IPS DF 4.7 (cell line): ENCODE data around the gene MAGEB1.

ENCODE experiments used
- DNase-seq: peaks from one replicate; pipeline ENCODE4 v3.0.0-alpha.2; 2013; ENCODE audit warnings: low spot score; ENCODE audit errors: extremely low read depth

Gene MAGEB1

DNA sequence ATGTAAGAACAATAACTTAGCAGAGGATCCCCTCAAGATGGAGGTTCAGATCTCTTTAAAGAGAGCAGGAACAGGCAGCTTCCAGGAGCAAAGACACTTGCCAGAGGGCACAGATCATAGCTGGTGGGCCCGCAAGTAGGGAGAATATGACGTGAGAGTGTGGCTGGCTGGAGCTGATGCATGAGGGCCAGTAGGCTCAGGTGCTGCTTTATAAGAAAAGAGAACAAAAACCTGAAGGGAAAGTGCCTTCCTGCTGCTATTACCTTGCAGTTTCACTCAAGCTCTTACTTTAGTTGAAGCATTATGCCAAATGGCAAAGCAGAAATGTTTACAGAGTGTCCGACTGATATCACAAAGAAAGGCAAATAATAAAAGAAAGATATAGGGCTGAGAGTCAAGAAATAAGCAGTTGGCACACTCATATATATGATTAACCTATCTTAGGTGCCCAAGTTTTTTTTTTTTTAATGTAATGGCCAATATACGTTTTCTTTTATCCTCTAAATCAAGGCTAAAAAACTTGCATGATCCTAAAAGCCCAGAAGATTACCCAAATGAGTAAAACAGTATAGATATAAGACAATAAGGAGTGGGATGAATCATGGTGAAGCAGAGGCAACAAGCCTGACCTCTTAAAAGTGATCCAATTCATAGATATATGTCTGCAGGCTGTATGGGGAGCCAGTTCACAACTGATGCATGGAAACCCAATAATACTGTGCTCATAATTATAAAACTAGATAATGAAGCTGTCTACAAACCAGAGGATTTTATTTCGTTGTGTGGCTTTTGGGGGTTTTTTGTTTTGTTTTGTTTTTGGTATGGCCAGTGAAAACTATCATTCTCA is 49.7 kb downstream of the MAGEB1 start:
- no peak for DNase-seq

DNA sequence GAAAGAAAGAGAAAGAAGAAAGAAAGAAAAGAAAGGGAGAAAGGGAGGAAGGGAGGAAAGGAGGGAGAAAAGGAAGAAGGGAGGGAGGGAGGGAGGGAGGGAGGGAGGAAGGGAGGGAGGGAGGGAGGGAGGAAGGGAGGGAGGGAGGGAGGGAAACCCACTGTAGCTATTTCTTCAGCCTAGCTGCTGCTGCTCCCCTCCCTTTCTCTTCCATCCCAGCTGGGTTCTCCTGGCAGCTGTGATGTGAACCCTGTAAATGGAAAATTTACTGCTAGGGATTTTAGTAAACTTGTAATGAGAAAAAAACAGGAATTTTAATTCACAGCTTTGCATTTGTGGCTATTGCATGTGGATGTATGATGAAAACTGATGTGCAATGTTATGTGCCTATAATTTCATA is 54.3 kb downstream of the MAGEB1 start:
- DNase-seq, result no peak
